UCSD-AML1 (cell line): ENCODE results near the gene SYT10.
"Not testable (repeated sequence)": the region's sequence is repeated elsewhere in the genome, so short reads cannot be mapped to it uniquely, and the experiment has no call there.

ENCODE experiments used
- DNase-seq: peaks from one replicate; lab custom pipeline; 2025; ENCODE audit not compliant: unreplicated experiment; lab: John Stamatoyannopoulos, UW

Gene SYT10, protein sequence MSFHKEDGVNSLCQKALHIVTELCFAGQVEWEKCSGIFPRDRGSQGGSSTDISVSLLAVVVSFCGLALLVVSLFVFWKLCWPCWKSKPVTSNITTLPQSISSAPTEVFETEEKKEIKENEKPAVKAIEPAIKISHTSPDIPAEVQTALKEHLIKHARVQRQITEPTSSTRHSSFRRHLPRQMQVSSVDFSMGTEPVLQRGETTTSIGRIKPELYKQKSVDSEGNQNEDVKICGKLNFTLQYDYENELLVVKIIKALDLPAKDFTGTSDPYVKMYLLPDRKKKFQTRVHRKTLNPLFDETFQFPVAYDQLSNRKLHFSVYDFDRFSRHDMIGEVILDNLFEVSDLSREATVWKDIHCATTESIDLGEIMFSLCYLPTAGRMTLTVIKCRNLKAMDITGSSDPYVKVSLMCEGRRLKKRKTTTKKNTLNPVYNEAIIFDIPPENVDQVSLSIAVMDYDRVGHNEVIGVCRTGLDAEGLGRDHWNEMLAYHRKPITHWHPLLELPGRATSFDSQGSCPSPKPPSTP

DNA sequence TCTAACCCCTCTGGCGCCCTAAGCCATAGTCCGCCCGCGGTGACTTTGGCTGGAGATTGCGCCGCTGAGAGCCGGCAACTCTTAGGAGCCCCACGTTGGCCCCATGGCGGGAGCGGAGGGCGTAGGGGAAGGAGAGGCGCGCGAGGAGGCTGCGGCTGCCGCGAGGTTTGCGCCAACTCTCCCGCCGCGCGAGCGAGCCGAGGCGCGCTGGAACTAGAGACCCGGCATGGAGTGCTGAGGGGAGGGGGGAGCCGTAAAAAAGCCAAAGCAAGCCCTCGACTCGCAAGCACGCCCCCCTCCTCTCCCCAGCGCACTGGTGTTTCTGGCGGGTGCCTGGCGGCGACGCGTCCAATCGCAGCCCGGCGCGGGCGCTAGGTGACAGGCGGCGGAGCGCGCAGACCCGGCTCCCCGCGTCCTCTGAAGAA lies at the start of gene SYT10:
TSS of gene SYT10 (minus strand) at position 233 of the 425 bp plus-strand sequence. CDS start 297 bp downstream, outside the sequence.
- no peak for DNase-seq

GRCh38 chr12:33488036-33488435 lies 48.4 kb upstream of the SYT10 start:
- no peak for DNase-seq

DNA sequence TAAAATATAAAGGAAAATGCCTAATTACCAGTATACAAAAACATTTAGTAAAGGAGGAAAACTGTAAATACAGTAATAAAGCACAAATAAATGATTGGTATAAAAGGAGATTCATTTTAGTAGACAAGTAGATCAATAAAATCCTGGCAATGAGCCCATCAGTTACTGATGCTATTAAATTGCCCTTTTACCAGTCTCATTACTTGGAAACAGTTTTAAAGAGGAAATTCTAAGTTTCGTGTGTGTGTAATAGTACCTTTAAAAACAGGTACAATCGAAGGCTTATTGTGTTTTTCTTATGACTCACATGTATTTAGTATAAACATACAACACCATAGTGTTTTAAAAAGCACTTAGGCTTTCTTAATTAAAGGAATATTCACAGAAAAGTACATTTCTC lies 46.4 kb upstream of the SYT10 start:
- no peak for DNase-seq

DNA sequence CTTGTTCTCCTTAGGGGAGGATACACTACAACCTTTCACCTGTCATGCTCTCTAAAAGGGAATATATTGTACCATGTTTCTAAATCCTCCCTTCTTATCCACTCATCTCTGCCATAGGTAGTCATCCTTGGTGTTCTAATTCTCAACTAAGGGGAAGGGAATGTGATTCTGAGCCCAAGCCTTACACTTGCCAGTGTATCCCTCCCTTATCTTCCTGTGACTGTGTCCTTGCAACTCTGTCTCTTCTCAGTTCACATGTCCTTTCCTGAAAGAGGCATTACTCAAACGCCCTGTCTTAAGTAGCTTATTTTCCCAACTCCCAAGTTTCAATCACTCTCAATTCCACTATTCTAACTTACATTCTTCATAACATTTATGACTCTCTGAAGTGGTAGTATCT lies 44.5 kb upstream of the SYT10 start:
- DNase-seq: no peak

DNA sequence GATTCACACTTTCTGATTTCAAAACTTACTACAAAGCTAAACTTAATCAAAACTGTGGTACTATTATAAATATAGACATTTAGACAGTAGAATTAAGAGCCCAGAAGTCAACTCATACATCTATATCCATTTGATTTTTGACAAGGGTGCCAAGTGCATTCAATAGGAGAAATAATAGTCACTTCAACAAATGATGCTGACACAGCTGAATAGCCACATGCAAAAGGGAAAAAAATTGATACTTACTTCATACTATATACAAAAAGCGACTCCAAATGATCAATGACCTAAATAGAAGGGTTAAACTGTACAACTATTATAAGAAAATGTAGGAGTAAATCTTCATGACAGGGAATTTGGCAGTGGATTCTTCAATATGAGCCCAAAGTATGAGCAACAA lies 40.7 kb upstream of the SYT10 start:
- DNase-seq: no peak

GRCh38 chr12:33476058-33476457 lies 36.4 kb upstream of the SYT10 start:
- DNase-seq: no peak

- no peak for DNase-seq
These were observed 32.7 kb upstream of the SYT10 start for GRCh38 chr12:33472299-33472698.

- no peak for DNase-seq
These were observed 15.5 kb upstream of the SYT10 start for GRCh38 chr12:33455096-33455495.

DNA sequence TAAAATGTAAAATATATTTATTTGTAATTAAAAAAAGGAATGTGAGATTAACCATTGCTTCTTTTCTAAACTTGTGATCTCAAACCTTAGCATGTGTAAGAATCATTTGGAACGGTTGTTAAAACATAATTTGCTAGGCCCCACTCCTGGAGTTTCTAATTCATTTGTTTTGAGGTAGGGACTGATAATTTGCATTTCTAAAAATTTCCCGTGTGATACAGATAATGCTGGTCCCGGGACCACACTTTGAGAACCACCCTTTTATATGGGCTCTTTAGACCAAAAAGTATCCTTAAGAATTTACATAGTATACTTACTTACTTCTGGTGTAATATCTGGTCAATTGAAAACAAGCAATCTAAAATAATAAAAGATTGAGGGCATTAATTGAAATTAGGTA lies 10.9 kb upstream of the SYT10 start:
- DNase-seq: no peak

GRCh38 chr12:33440477-33440876 lies 858 bp upstream of the SYT10 start:
- DNase-seq: no peak

DNA sequence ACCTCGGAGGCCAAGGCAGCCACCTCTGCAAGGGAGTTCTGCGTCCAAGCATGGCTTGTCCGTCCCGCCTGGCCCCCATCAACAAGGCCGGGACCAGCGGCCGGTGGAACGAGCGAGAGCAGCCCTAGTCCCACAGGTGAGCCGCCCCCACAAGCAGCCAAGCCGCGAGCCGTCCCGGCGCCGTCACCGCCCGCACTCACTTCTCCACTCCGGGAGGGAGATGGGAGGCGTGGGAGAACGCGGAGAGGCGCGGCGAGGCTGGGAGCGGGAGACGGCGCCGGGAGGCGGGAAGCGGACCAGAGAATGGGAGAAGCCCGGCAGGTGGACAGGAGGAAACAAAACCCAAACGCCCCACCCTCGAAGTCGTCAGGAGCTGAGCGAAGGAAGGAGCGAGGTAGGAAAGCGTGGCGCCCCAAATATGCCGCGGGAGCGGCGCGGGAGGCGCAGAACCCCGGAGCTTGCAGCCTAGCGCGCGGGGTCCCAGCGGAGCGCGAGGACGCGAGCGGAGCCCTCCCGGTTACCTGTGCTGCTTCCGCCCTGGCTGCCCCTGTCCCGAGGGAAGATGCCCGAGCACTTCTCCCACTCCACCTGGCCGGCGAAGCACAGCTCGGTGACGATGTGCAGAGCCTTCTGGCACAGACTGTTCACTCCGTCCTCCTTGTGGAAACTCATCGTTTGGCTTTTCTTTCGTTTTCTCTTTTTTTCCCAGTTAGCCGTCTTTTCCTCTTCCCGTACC lies 600 bp downstream of the SYT10 start:
- DNase-seq: no peak

- no peak for DNase-seq
These were observed 1.4 kb downstream of the SYT10 start for GRCh38 chr12:33438025-33438772.

- DNase-seq: no peak
These were observed 2.0 kb downstream of the SYT10 start for GRCh38 chr12:33437598-33437997.

GRCh38 chr12:33432992-33433391 lies 6.6 kb downstream of the SYT10 start:
- DNase-seq: no peak

DNA sequence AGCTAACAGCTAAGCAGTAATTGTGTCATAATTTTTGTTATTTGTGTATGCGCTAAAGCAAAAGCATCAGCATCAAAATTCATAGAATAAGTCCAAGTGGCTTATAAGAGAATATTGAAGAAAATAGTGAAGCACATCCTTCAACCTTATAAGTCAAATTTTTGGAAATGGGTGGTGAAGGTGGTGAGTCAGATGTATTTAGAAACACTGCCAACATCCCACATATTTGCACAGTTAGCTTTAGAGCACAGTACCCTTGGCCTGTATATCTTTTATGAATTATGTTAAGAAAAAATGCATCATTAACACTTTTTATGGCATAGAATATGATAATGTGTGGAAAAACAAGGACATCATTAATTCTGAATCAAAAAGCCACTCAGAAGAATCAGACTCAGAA lies 8.0 kb downstream of the SYT10 start:
- no peak for DNase-seq

DNA sequence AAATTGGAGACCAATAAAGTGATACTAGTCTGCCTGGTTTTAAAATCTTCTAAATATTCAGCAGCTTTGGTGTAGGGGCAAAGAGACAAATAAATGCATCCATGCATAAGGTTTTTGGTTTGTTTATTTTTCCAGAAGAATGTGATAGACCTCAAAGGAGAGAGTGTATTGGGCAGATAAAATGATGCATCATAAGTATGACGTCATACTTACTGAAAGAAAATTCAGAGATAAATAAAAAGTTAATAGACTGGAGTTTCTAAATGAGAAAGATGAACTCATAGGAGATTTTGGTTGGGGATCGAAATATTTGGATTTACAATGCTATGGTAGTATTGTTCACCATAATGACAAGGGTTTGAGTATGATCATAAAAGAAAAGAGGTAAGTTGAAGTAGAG lies 10.2 kb downstream of the SYT10 start:
- no peak for DNase-seq

DNA sequence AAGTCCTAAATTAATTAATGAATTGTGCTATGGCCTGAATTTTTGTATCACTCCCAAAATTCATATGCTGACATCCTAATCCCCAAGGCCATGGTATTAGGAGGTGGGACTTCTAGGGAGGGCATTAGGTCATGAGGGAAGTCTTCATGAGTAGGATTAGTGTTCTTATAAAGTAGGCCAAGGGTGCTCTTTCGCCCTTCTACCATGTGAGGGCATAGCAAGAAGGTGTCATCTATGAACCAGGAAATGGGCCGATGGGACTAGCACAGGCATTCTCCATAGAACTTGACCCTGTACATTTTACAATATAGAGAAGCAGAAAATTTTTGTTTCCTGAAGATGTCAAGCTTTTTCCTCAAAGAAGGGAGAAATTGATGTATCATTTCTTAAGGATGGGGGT lies 12.5 kb downstream of the SYT10 start:
- DNase-seq: no peak

DNA sequence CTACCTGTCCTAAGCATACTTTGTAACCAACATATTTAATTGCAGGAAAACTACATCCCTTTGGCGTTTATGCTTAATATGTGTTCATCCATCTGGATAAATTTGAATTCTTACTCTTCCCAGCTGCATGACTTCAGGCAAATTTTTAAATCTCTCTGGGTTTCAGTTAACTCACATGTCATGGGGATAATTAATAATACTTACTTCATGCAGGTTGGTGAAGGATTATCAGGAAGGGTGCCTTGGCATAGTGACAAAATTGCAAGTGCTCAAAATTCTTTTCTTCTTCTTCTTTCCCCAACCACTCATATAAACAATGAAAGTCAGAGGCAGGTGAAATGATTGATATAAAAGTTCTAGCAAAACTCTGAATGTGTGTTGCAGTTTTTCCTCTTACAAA lies 15.9 kb downstream of the SYT10 start:
- no peak for DNase-seq

GRCh38 chr12:33412410-33412809 lies 27.2 kb downstream of the SYT10 start:
- not testable (repeated sequence) for DNase-seq

DNA sequence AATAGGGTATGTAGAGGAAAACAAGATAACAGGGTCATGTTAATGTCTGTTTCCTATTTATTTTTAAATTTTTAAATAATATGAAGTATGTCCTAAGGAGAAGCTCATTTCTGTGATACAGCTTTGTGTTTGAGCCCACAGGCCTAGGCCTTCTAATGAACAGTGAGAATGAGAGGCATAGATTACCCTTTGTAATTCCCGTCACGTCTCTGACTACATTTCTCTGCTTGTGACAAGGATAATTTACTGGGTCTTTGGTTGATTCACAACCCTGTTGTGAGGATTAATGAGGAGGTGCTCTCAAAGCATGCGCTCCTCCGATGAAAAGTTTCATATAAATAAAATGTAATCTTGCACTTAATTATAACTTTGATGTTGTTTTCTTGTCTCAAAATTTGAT lies 56.1 kb downstream of the SYT10 start:
- DNase-seq: no peak

- DNase-seq: no peak
These were observed 63.5 kb downstream of the SYT10 start for GRCh38 chr12:33376153-33376552.
